DND-41 (cell line): Measurements from ENCODE around the gene PPFIA2.

Experiments used
- ATAC-seq: fragments of 200-7000 bp; cut with Tn5 transposase; 3 replicates; pipeline ENCODE4 v1.9.1; 2021; ENCODE audit warnings: low read depth; ENCODE audit not compliant: insufficient read depth
- DNase-seq: peaks from one replicate; pipeline ENCODE4 v3.0.0-alpha.2; 2020
- H2AFZ ChIP-seq: 2 replicates; pipeline ENCODE4 v1.6.0; 2012; ENCODE audit warnings: low read depth, low read length
- H3K27ac ChIP-seq: 2 replicates; pipeline ENCODE4 v1.5.1; 2012; ENCODE audit warnings: low read length, inconsistent platforms
- H3K27me3 ChIP-seq: fragments of 200-600 bp; sonication (generic); 2 replicates; pipeline ENCODE4 v1.6.0; 2012; ENCODE audit warnings: low read length, mild to moderate bottlenecking, inconsistent platforms; ENCODE audit not compliant: insufficient read depth, poor library complexity
- H3K36me3 ChIP-seq: 2 replicates; pipeline ENCODE4 v1.5.1; 2012; ENCODE audit warnings: low read length, inconsistent platforms; ENCODE audit not compliant: insufficient read depth
- H3K4me1 ChIP-seq: 2 replicates; pipeline ENCODE4 v1.5.1; 2012; ENCODE audit warnings: mild to moderate bottlenecking, low read length; ENCODE audit not compliant: insufficient read depth
- H3K4me2 ChIP-seq: 2 replicates; pipeline ENCODE4 v1.6.0; 2012; ENCODE audit warnings: mild to moderate bottlenecking, moderate library complexity, low read length, inconsistent platforms; ENCODE audit not compliant: insufficient read depth
- H3K4me3 ChIP-seq, 2 experiments: fragments of 200-600 bp in 1 of 2; shearing (Covaris generic) in 1 of 2; 2 replicates each; pipeline ENCODE4 v1.5.1; 2012 to 2016; ENCODE audit warnings: inconsistent platforms in 2 of 2, low read length in 2 of 2, mild to moderate bottlenecking in 2 of 2, low read depth in 1 of 2, moderate library complexity in 1 of 2
- H3K79me2 ChIP-seq: 2 replicates; pipeline ENCODE4 v1.6.0; 2012; ENCODE audit warnings: low read length, inconsistent platforms; ENCODE audit not compliant: insufficient read depth
- H3K9ac ChIP-seq: 2 replicates; pipeline ENCODE4 v1.6.0; 2012; ENCODE audit warnings: low read depth, mild to moderate bottlenecking, inconsistent platforms, low read length, moderate library complexity
- H3K9me3 ChIP-seq: 2 replicates; pipeline ENCODE4 v1.5.1; 2012; ENCODE audit warnings: low read length, moderate library complexity, mild to moderate bottlenecking, inconsistent platforms; ENCODE audit not compliant: insufficient read depth, severe bottlenecking
- H4K20me1 ChIP-seq: 2 replicates; pipeline ENCODE4 v1.6.0; 2012; ENCODE audit warnings: low read length; ENCODE audit not compliant: insufficient read depth
- CTCF ChIP-seq: IDR thresholded peaks from 2 replicates; pipeline ENCODE4 v1.5.1; 2012; ENCODE audit warnings: borderline replicate concordance, low read length, moderate library complexity, mild to moderate bottlenecking; ENCODE audit not compliant: poor library complexity, severe bottlenecking; ENCODE audit errors: extremely low read depth
- EZH2 ChIP-seq: IDR thresholded peaks from 3 replicates; pipeline ENCODE4 v1.6.1; 2012; ENCODE audit warnings: borderline replicate concordance, low read depth, mild to moderate bottlenecking, moderate library complexity, low read length, inconsistent platforms; ENCODE audit not compliant: severe bottlenecking

PPFIA2 gene

GRCh38 chr12:81797100-81797499, 38.0 kb upstream of the PPFIA2 start:
- no peaks in the 10 kb centered on the region for H3K36me3 ChIP-seq
- H3K27me3 ChIP-seq: no peaks in the 10 kb centered on the region
- TF ChIP-seq EZH2 (no peak), CTCF (peak; percentile 47)
- no peak overlapping the region for H3K9ac ChIP-seq
- H3K4me2 ChIP-seq: no peak overlapping the region
- no peaks in the 10 kb centered on the region for H4K20me1 ChIP-seq
- no peak overlapping the region for H3K27ac ChIP-seq
- H3K4me1 ChIP-seq: no peaks in the 10 kb centered on the region
- no peak overlapping the region for H3K4me3 ChIP-seq
- no peaks in the 10 kb centered on the region for H3K9me3 ChIP-seq
- ATAC-seq (no peak), DNase-seq (no peak)
- H2AFZ ChIP-seq: no peak overlapping the region
- no peaks in the 10 kb centered on the region for H3K79me2 ChIP-seq

GRCh38 chr12:81792666-81793065, 33.5 kb upstream of the PPFIA2 start:
- Histone ChIP-seq H3K4me3 (no peak overlapping the region), H3K4me2 (no peak overlapping the region), H3K27ac (no peak overlapping the region), H3K36me3 (no peaks in the 10 kb centered on the region), H3K9me3 (no peaks in the 10 kb centered on the region), H3K79me2 (no peaks in the 10 kb centered on the region), H3K9ac (no peak overlapping the region), H2AFZ (no peak overlapping the region), H4K20me1 (no peaks in the 10 kb centered on the region), H3K4me1 (no peaks in the 10 kb centered on the region), H3K27me3 (no peaks in the 10 kb centered on the region)
- ATAC-seq (no peak), DNase-seq (no peak)
- no peak for TF ChIP-seq CTCF
- TF ChIP-seq EZH2: no peak

GRCh38 chr12:81779216-81779615, 20.1 kb upstream of the PPFIA2 start:
- ATAC-seq: no peak
- no peak overlapping the region for H3K4me2 ChIP-seq
- DNase-seq: no peak
- no peaks in the 10 kb centered on the region for H3K36me3 ChIP-seq
- no peaks in the 10 kb centered on the region for H3K9me3 ChIP-seq
- no peaks in the 10 kb centered on the region for H3K27me3 ChIP-seq
- no peak for TF ChIP-seq EZH2
- TF ChIP-seq CTCF: no peak
- H4K20me1 ChIP-seq: no peaks in the 10 kb centered on the region
- H2AFZ ChIP-seq: no peak overlapping the region
- no peaks in the 10 kb centered on the region for H3K79me2 ChIP-seq
- H3K4me1 ChIP-seq: no peaks in the 10 kb centered on the region
- no peak overlapping the region for H3K27ac ChIP-seq
- no peak overlapping the region for H3K4me3 ChIP-seq
- H3K9ac ChIP-seq: no peak overlapping the region

GRCh38 chr12:81778719-81779118, 19.6 kb upstream of the PPFIA2 start:
- Histone ChIP-seq H3K4me1 (no peaks in the 10 kb centered on the region), H3K27me3 (no peaks in the 10 kb centered on the region), H3K4me3 (no peak overlapping the region), H4K20me1 (no peaks in the 10 kb centered on the region), H3K9me3 (no peaks in the 10 kb centered on the region), H3K4me2 (no peak overlapping the region), H2AFZ (no peak overlapping the region), H3K79me2 (no peaks in the 10 kb centered on the region), H3K9ac (no peak overlapping the region), H3K27ac (no peak overlapping the region), H3K36me3 (no peaks in the 10 kb centered on the region)
- DNase-seq (no peak), ATAC-seq (no peak)
- TF ChIP-seq CTCF (no peak), EZH2 (no peak)
